Fibroblast of mammary gland (primary cell): ENCODE data around the gene DHRS13.
"Not testable (repeated sequence)": the region's sequence is repeated elsewhere in the genome, so short reads cannot be mapped to it uniquely, and the experiment has no call there.

Experiments used
- DNase-seq: peaks from one replicate; pipeline ENCODE4 v3.0.0-alpha.2; 2010; ENCODE audit warnings: low read depth
- H3K4me3 ChIP-seq: 2 replicates; pipeline ENCODE4 v1.5.1; 2011; ENCODE audit warnings: low read depth, mild to moderate bottlenecking, low read length, moderate library complexity; ENCODE audit not compliant: control insufficient read depth
- TF ChIP-seq, protein P1 (sequence below): conservative IDR thresholded peaks from 2 replicates; pipeline ENCODE4 v1.5.1; 2011; ENCODE audit warnings: low read depth, low read length, inconsistent platforms; ENCODE audit not compliant: control insufficient read depth, insufficient read depth

The DHRS13 gene

DNA sequence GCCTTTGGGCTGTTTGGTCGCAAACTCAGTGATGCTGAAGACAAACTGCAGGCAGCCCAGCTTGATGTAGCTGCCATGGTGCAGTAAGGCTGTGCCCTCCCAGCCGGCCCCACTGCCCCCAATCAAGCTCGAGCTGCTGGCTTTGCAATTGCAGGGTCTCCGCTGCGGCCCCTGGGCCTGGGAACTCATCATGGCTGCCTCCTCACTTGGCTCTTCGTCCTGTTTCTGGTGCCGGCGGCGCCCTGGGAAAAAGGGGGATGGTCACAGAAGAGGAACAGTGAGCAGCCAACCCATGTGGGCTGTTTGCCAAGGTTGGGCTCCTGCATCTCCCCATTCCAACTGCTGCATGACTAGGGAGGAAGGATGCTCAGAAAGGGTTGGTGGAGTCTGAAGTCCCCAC lies 3.4 kb upstream of the DHRS13 start:
- no peak overlapping the region for H3K4me3 ChIP-seq
- TF ChIP-seq, protein P1, sequence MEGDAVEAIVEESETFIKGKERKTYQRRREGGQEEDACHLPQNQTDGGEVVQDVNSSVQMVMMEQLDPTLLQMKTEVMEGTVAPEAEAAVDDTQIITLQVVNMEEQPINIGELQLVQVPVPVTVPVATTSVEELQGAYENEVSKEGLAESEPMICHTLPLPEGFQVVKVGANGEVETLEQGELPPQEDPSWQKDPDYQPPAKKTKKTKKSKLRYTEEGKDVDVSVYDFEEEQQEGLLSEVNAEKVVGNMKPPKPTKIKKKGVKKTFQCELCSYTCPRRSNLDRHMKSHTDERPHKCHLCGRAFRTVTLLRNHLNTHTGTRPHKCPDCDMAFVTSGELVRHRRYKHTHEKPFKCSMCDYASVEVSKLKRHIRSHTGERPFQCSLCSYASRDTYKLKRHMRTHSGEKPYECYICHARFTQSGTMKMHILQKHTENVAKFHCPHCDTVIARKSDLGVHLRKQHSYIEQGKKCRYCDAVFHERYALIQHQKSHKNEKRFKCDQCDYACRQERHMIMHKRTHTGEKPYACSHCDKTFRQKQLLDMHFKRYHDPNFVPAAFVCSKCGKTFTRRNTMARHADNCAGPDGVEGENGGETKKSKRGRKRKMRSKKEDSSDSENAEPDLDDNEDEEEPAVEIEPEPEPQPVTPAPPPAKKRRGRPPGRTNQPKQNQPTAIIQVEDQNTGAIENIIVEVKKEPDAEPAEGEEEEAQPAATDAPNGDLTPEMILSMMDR, result no peak
- DNase-seq, result no peak

DNA sequence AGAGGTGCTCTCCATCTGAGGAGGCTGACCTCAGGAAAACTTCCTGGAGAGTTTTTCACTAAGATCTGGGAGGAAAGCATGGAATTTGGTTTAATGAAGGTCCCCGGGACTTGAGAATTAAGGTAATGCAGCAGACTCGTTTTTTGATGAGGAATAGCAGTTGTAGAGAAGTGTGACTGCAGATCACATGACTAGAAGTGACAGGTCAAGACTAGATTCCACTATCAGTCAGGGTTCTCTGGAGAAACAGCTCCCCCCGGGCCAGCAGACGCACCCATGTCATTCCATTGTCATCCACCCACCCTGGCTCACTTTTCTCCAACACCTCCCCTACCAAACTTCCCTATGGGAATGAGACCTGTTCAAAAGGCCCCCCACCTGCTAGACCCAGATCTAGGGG lies 1.9 kb upstream of the DHRS13 start:
- TF ChIP-seq, protein P1, result no peak
- DNase-seq, result no peak
- H3K4me3 ChIP-seq, result no peak overlapping the region

DNA sequence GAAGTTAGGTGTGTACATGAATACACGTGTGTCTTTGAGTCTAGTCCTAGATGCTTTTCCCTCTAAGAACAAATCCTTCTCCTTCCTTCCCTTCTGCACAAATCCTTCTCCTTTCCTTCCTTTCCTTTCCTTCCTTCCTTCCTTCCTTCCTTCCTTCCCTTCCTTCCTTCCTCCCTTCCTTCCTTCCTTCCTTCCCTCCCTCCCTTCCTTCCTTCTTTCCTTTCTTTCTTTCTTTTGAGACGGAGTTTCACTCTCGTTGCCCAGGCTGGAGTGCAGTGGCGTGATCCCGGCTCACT lies 615 bp upstream of the DHRS13 start:
- H3K4me3 ChIP-seq, DNase-seq: not testable (repeated sequence)

DNA sequence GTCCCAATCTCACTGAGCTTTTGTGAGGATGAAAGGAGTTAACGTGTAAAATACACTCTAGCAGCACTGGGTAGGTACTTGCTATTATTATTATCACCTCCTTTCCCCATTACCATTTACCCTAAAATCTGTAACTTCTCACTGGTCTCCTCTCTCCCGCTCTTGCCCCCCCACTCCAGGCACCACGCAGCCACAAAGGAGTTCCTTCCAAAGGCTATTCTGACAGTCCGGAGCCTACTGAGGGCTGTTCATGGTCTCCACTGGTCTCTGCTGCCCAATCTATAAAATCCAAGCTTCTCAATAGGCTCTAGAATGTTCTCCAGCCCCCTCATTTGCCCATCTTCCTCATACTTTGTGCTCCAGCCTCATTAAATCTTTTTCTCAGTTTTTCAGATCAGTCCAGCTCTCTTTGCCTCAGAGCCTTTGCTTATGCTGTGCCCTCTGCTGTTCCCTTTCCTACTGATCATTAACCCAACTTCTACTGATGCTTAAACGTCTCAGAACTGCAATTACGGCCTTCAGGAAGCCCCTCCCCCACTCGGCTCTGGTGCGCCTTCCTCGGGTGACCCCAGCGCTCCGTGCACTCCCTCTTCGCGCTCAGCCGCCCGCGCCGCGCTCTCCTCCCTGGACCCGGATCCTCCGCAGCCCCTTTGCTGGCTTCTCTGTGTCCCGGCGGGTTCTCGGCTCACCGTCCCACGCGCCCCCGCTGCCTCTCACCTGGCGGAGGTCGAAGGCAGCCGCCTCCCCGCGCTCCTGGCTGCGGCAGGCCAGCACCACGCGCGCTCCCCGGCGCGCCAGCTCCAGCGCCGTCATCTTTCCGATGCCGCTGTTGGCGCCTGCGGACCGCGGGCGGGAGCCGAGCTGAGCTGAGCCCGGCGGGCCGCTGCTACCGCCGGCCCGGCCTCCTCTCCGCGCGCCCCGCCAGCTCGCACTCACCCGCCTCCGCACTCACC lies 737 bp downstream of the DHRS13 start:
- TF ChIP-seq, protein P1, result no peak
- DNase-seq, result no peak
- H3K4me3 ChIP-seq, result peak overlapping the region; percentile 46

DNA sequence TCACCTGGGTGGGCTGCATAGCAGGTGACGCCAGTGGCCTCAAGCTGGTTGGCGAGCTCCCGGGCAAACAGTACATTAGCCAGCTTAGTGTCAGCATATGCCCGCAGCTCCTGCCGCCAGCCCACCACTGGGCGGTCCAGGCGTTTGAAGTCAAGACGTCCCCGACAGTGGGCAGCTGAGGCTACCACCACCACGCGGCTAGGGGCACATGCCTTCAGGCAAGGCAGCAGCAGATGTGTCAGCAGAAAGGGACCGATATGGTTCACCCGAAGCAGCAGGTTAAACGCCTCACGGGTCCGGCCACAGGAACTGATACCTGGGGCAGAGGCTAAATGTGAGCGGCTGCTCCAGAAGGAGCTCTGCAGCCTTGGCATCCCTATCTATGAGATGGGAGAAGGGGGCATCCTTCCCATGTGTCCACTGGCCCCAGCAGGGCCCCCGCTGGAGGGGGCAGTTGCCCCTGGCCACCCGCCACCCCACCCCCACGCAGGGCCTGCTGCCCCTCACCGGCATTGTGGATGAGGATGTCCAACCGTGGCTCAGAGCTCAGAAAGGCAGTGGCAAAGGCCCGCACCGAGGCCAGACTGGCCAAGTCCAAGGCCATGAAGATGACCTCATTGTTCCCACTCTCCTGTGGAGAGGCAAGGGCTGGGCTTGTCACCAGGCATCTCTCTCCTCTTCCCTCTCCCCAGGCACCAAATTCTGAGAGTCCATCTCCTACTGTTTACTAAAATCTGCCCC lies 1.7 kb downstream of the DHRS13 start:
- no peak overlapping the region for H3K4me3 ChIP-seq
- DNase-seq, result no peak
- TF ChIP-seq, protein P1, result no peak

DNA sequence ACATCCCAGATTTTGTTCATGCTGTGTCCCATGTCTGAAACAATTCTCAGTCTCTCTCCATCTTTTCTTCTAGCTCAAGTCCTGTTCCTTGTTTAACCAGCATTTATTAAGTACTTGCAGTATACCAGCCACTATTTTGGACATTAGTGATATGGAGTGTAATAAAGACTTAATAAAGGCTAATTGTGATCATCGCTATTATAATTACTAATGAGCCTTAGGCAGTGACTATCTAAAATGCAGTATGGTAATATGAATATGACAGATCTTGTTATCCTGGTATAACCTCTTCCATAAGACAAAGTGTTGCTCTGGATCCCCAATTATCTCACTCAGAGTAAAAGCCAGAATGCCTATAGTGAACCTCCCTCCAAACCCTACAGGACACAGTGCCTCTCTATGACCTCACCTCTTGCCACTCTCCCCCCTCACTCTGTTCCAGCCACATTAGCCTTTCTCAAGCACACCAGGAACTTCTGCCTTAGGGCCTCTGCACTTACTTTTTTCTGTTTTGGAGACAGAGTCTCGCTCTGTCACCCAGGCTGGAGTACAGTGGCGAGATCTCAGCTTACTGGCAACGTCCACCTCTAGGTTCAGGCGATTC lies 3.6 kb downstream of the DHRS13 start:
- no peak for DNase-seq
- TF ChIP-seq, protein P1, result no peak

DNA sequence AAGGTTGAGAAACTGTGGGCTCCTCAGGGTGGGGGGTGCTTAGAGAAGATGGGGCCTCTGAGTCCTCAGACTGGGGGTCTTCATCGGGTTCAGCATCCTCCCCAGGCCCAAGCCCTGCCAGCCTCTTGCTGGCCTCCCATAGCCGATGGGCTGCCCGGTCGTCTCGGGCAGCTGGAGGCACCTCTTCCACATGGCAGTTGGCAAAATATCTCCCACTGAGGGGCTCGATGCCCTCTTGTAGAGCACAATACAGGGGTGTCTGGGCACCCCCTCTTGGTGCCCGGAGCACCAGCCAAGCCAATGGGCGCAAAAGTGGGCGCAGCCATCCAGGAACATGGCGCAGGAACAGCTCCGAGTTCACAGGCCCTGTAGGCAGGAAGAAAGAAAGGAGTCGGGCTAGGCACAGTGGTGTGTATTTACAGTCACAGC lies 4.3 kb downstream of the DHRS13 start:
- DNase-seq, result no peak
- no peak overlapping the region for H3K4me3 ChIP-seq

More for the DNA sequence above, 3.6 kb downstream of the DHRS13 start:
- H3K4me3 ChIP-seq, result no peak overlapping the region

More for the DNA sequence above, 4.3 kb downstream of the DHRS13 start:
- TF ChIP-seq, protein P1, result no peak
